Activated naive CD8-positive, alpha-beta T cell treated with anti-CD3 and anti-CD28 coated beads, Interleukin-2, amount 50 U/mL, for 24 hours (primary cell): ENCODE data around the gene ACBD6.

Experiments
- ATAC-seq: fragments of 150-1000 bp; cut with Tn5 transposase; one replicate; pipeline ENCODE4 v1.10.0; 2021
- DNase-seq: peaks from one replicate; pipeline ENCODE4 v3.0.0; 2021
- H3K27ac Mint-ChIP-seq: one replicate; pipeline ENCODE4 v1.8.0; 2021; ENCODE audit warnings: mild to moderate bottlenecking, mixed read lengths
- H3K27me3 Mint-ChIP-seq: one replicate; pipeline ENCODE4 v1.8.0; 2021; ENCODE audit warnings: mixed read lengths
- H3K36me3 Mint-ChIP-seq: one replicate; pipeline ENCODE4 v1.8.0; 2021; ENCODE audit warnings: low read depth, mixed read lengths
- H3K4me1 Mint-ChIP-seq: one replicate; pipeline ENCODE4 v1.8.0; 2021; ENCODE audit warnings: mixed read lengths
- H3K4me3 Mint-ChIP-seq: one replicate; pipeline ENCODE4 v1.8.0; 2021; ENCODE audit warnings: mild to moderate bottlenecking, moderate library complexity, mixed read lengths
- H3K9me3 Mint-ChIP-seq: one replicate; pipeline ENCODE4 v1.8.0; 2021; ENCODE audit warnings: mixed read lengths

ACBD6 gene

GRCh38 chr1:180309338-180309737 is 193.0 kb downstream of the ACBD6 start:
- Mint-ChIP-seq H3K9me3 (peaks cover 18% of the 10 kb centered on the region), H3K27ac (no peak overlapping the region), H3K4me3 (no peak overlapping the region), H3K27me3 (no peaks in the 10 kb centered on the region), H3K36me3 (peaks cover 49% of the 10 kb centered on the region), H3K4me1 (peaks cover 2% of the 10 kb centered on the region)
- DNase-seq (no peak), ATAC-seq (no peak)

- Mint-ChIP-seq H3K36me3 (peaks cover 12% of the 10 kb centered on the region), H3K4me1 (peaks cover 9% of the 10 kb centered on the region), H3K27ac (no peak overlapping the region), H3K9me3 (peaks cover under 1% of the 10 kb centered on the region), H3K27me3 (no peaks in the 10 kb centered on the region), H3K4me3 (no peak overlapping the region)
- DNase-seq (no peak), ATAC-seq (peak; percentile 28)
Observed at GRCh38 chr1:180301135-180301742, 201.1 kb downstream of the ACBD6 start.

GRCh38 chr1:180299479-180300221 is 202.7 kb downstream of the ACBD6 start:
- no peak overlapping the region for H3K4me3 Mint-ChIP-seq
- H3K9me3 Mint-ChIP-seq = no peaks in the 10 kb centered on the region
- peaks cover 11% of the 10 kb centered on the region for H3K36me3 Mint-ChIP-seq
- H3K4me1 Mint-ChIP-seq = peaks cover 7% of the 10 kb centered on the region
- DNase-seq (no peak), ATAC-seq (no peak)
- no peaks in the 10 kb centered on the region for H3K27me3 Mint-ChIP-seq
- H3K27ac Mint-ChIP-seq = no peak overlapping the region

GRCh38 chr1:180295999-180296398 is 206.4 kb downstream of the ACBD6 start:
- DNase-seq = no peak
- Mint-ChIP-seq H3K27ac (no peak overlapping the region), H3K4me3 (no peak overlapping the region), H3K9me3 (no peaks in the 10 kb centered on the region), H3K4me1 (peaks cover 13% of the 10 kb centered on the region), H3K27me3 (no peaks in the 10 kb centered on the region), H3K36me3 (peaks cover 19% of the 10 kb centered on the region)
- ATAC-seq = no peak

GRCh38 chr1:180294711-180295110 is 207.7 kb downstream of the ACBD6 start:
- peaks cover 23% of the 10 kb centered on the region for H3K4me1 Mint-ChIP-seq
- H3K9me3 Mint-ChIP-seq = no peaks in the 10 kb centered on the region
- H3K36me3 Mint-ChIP-seq = peaks cover 19% of the 10 kb centered on the region
- no peak overlapping the region for H3K4me3 Mint-ChIP-seq
- ATAC-seq = no peak
- no peaks in the 10 kb centered on the region for H3K27me3 Mint-ChIP-seq
- no peak for DNase-seq
- no peak overlapping the region for H3K27ac Mint-ChIP-seq

GRCh38 chr1:180291004-180291403 is 211.4 kb downstream of the ACBD6 start:
- DNase-seq (no peak), ATAC-seq (no peak)
- Mint-ChIP-seq H3K4me1 (peaks cover 25% of the 10 kb centered on the region), H3K4me3 (no peak overlapping the region), H3K9me3 (no peaks in the 10 kb centered on the region), H3K36me3 (peaks cover 24% of the 10 kb centered on the region), H3K27me3 (no peaks in the 10 kb centered on the region), H3K27ac (no peak overlapping the region)

- Mint-ChIP-seq H3K4me3 (no peak overlapping the region), H3K36me3 (peaks cover 24% of the 10 kb centered on the region), H3K27me3 (no peaks in the 10 kb centered on the region), H3K4me1 (peaks cover 25% of the 10 kb centered on the region), H3K27ac (no peak overlapping the region), H3K9me3 (no peaks in the 10 kb centered on the region)
- ATAC-seq (no peak), DNase-seq (no peak)
Observed at GRCh38 chr1:180290265-180291001, 211.9 kb downstream of the ACBD6 start.

GRCh38 chr1:180288940-180289339 is 213.4 kb downstream of the ACBD6 start:
- Mint-ChIP-seq H3K9me3 (no peaks in the 10 kb centered on the region), H3K4me3 (no peak overlapping the region), H3K27me3 (no peaks in the 10 kb centered on the region), H3K4me1 (peaks cover 25% of the 10 kb centered on the region), H3K36me3 (peaks cover 18% of the 10 kb centered on the region), H3K27ac (no peak overlapping the region)
- DNase-seq (no peak), ATAC-seq (no peak)

GRCh38 chr1:180287988-180288705 is 214.2 kb downstream of the ACBD6 start:
- no peak overlapping the region for H3K27ac Mint-ChIP-seq
- H3K36me3 Mint-ChIP-seq = peaks cover 22% of the 10 kb centered on the region
- peaks cover 25% of the 10 kb centered on the region for H3K4me1 Mint-ChIP-seq
- no peaks in the 10 kb centered on the region for H3K27me3 Mint-ChIP-seq
- no peak for ATAC-seq
- H3K4me3 Mint-ChIP-seq = no peak overlapping the region
- no peaks in the 10 kb centered on the region for H3K9me3 Mint-ChIP-seq
- no peak for DNase-seq

- ATAC-seq = no peak
- H3K4me1 Mint-ChIP-seq = peaks cover 21% of the 10 kb centered on the region
- no peak overlapping the region for H3K27ac Mint-ChIP-seq
- no peaks in the 10 kb centered on the region for H3K9me3 Mint-ChIP-seq
- H3K36me3 Mint-ChIP-seq = peaks cover 16% of the 10 kb centered on the region
- no peak for DNase-seq
- no peak overlapping the region for H3K4me3 Mint-ChIP-seq
- no peaks in the 10 kb centered on the region for H3K27me3 Mint-ChIP-seq
Observed at GRCh38 chr1:180286417-180286816, 216.0 kb downstream of the ACBD6 start.

GRCh38 chr1:180283098-180283497 is 219.3 kb downstream of the ACBD6 start:
- H3K4me3 Mint-ChIP-seq = no peak overlapping the region
- ATAC-seq = no peak
- peaks cover 22% of the 10 kb centered on the region for H3K36me3 Mint-ChIP-seq
- H3K27me3 Mint-ChIP-seq = no peaks in the 10 kb centered on the region
- H3K4me1 Mint-ChIP-seq = no peaks in the 10 kb centered on the region
- no peaks in the 10 kb centered on the region for H3K9me3 Mint-ChIP-seq
- DNase-seq = no peak
- H3K27ac Mint-ChIP-seq = no peak overlapping the region

- DNase-seq (no peak), ATAC-seq (no peak)
- Mint-ChIP-seq H3K27ac (no peak overlapping the region), H3K4me1 (no peaks in the 10 kb centered on the region), H3K4me3 (no peak overlapping the region), H3K27me3 (no peaks in the 10 kb centered on the region), H3K9me3 (no peaks in the 10 kb centered on the region), H3K36me3 (peaks cover 19% of the 10 kb centered on the region)
Observed at GRCh38 chr1:180282401-180283044, 219.9 kb downstream of the ACBD6 start.

GRCh38 chr1:180281490-180281889 is 220.9 kb downstream of the ACBD6 start:
- Mint-ChIP-seq H3K36me3 (peaks cover 16% of the 10 kb centered on the region), H3K9me3 (no peaks in the 10 kb centered on the region), H3K4me3 (no peak overlapping the region), H3K4me1 (no peaks in the 10 kb centered on the region), H3K27me3 (no peaks in the 10 kb centered on the region), H3K27ac (no peak overlapping the region)
- DNase-seq (no peak), ATAC-seq (no peak)

GRCh38 chr1:180280617-180281016 is 221.8 kb downstream of the ACBD6 start:
- no peak for DNase-seq
- Mint-ChIP-seq H3K36me3 (peaks cover 17% of the 10 kb centered on the region), H3K4me3 (no peak overlapping the region), H3K4me1 (no peaks in the 10 kb centered on the region), H3K9me3 (no peaks in the 10 kb centered on the region), H3K27ac (no peak overlapping the region), H3K27me3 (no peaks in the 10 kb centered on the region)
- no peak for ATAC-seq
